ENCODE results near the gene E2F3.
"Not testable (repeated sequence)": the region's sequence is repeated elsewhere in the genome, so short reads cannot be mapped to it uniquely, and the experiment has no call there.

Gene E2F3

DNA sequence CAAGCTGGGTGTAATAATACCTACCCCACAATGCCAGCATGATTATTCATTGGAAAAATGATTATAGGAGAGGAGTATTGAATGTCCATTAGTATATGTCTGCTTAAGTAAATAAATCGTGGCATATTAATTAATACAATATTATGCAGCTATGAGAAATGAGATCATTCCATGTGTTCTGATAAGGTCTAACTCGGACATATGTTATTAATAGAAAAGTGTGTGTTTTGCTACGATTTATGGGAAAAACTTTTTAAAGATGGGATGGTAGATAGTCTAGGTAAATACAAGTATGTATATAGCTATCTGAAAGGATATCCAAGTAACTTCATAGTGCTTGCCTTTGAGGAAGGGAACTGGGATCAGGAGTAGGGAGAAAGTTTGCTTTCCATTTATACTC lies 71.1 kb downstream of the E2F3 start:
- DNase-seq: no peak

GRCh38 chr6:20473518-20473917 lies 71.8 kb downstream of the E2F3 start:
- DNase-seq: no peak

DNA sequence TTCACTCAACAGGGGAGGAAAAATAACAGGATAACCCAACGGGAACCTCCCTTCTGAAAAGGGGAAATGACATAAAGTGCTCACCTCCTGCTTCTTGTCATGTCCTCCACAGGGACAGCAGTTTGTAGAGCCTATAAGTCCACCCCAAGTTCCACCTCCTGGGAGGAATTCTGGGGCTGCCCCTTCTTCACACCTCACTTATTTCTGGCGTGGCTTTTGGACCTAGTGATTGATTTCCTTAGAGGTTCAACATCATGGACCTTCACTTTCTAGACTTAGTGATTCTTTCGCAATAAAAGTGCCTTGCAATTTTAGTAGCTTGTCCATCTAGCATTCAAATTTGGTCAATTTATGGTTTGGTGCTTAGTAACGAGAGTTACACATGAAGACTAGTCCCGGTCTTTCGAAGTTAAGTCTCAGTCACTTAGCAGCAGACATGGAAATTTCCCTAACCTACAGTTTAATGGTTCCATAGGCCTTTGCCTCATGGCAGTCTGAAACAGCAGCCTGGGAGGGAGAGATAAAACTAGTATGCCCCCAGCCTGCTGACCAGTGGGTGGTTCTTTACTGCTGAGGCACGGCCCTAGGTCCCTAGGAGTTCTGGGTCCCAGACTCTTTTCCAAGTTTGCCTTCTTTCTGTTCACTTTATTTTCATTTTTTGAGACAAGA lies 73.3 kb downstream of the E2F3 start:
- no peak for DNase-seq

DNA sequence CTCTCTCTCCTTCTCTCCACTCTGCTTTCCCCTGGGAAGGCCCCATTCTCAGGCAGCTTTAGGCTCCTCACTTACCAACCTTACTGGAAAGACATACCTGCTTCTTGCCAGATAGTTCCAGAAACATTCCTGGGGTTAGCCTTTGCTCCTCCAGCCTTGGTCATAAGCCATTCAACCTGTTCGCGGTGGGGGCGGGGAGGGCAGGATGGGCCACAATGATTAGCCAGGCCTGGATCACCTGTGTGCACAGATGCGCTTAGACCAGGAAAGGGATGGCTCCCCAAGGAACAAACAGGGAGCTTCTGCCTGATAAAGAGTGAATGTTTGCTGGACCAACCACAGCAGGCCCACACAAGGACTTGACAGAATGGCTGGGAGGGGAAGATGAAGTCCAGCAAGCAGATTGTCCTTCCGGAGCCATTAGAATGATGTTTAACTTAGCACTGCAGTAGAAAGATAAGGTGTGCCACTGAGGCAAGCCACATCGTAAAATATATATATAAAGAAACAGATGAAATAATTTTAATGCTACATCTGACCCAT lies 74.9 kb downstream of the E2F3 start:
- no peak for DNase-seq

- DNase-seq: no peak
Measured at GRCh38 chr6:20477485-20477884, 75.8 kb downstream of the E2F3 start.

DNA sequence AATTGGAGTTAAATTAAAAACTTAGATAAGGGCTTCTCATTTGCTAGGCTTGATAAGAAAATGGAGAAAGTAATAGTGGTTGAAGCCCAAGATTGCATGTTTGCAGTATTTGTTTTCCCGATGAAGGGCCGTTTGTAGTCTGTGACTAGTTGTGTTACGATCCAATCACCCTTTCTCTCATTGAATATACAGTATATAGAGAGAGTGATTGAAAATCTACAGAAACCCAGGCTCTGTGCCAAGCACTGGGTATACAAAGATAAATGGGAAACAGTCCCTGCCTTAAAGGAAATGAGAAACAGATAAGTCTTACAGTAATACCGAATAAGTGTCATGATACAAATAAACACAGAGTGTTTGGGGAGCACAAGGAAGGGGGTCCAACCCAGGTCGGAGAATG lies 77.4 kb downstream of the E2F3 start:
- DNase-seq: peak; percentile 46

DNA sequence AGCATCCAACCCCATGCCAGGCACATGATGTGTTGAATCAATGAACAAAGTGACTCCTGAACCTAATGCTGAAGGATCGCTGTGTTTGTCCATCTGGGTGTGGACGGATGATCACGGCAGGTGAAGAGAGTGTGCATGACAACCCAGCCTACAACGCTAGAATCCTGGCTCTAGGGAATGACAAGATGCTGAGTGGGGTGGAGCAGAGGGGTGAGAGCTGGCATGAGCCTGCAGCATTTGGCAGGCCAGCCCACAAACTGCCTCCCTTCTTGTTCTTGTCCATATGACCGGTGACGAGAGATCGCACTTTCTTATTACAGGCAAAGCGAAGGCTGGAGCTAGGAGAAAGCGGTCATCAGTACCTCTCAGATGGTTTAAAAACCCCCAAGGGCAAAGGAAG lies 77.8 kb downstream of the E2F3 start:
- peak; percentile 89 for DNase-seq

DNA sequence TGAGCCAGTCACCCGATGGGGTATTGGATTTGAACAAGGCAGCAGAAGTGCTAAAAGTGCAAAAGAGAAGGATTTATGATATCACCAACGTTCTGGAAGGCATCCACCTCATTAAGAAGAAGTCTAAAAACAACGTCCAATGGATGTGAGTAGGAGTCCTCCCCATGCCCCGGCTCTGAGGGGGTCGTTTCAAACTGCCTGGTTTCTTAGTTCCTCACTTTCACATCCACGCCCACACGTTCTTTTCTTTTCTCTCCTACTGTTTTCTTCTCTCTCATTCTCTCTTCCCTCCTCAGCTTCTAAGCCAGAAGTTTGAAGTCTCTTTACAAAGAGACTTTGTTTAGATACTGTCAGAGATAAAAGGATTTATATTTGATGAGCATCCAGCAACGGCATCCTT lies 79.6 kb downstream of the E2F3 start:
- DNase-seq: no peak

- no peak for DNase-seq
Measured at GRCh38 chr6:20483887-20484497, 82.3 kb downstream of the E2F3 start.

DNA sequence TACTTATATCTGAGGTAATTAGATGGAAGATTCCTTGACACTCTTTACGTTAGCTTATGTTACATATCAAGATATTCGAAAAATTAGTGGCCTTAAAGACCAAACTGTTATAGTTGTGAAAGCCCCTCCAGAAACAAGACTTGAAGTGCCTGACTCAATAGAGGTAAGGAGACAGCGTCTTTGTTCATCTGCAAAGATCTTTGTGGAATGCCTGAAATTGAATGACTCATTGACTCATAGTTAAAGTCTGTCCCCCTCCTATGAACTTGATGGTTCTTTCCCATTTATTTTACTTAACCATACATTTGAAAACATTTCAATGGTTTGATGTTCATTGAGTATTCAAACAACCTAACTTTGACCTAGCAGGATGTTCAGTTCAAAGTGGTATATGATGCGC lies 85.0 kb downstream of the E2F3 start:
- no peak for DNase-seq

- DNase-seq: no peak
Measured at GRCh38 chr6:20487669-20488375, 86.1 kb downstream of the E2F3 start.

DNA sequence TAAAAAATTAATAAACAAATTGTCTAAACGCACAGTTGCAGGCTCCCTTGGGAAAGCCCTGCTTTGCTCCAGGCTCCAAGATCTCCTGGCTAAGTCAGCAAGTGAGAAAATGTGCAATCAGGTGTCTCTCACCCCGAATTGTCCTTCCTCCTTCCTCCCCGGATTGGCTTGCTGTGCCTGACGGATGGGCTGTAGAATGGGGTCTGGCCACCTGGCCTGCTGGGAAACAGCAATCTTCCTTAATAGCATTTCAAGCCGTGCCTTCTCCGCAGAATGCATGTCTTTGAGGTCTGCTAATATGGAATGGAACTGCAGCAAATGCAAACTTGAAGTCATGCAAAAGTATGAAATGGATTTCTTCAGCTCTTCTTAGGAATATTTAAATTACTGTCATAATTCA lies 88.9 kb downstream of the E2F3 start:
- no peak for DNase-seq

- DNase-seq: no peak
Measured at GRCh38 chr6:20492099-20492498, 90.4 kb downstream of the E2F3 start.

- DNase-seq: peak; percentile 80
Measured at GRCh38 chr6:20497216-20498040, 95.7 kb downstream of the E2F3 start.

- no peak for DNase-seq
Measured at GRCh38 chr6:20498041-20498385, 96.3 kb downstream of the E2F3 start.

GRCh38 chr6:20509212-20509611 lies 107.5 kb downstream of the E2F3 start:
- peak; percentile 32 for DNase-seq

DNA sequence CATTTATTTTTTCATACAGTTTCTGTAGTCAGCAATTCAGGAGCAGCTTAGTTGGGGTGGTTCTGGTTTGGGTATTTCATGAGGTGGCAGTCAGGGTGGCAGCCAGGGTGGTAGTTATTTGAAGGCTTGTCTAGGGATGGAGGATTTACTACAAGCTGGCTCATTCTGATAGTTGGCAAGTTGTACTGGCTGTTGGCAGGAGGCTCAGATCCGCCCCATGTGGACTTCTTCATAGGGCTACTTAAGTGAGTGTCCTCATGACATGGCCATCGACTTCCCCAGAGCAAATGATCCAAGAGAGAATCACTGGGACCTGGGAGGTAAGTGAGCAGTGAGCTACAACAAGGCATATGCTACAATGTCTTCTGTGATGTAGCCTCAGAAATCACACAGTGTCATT lies 110.2 kb downstream of the E2F3 start:
- peak; percentile 52 for DNase-seq

- DNase-seq: not testable (repeated sequence)
Measured at GRCh38 chr6:20525208-20525607, 123.5 kb downstream of the E2F3 start.

DNA sequence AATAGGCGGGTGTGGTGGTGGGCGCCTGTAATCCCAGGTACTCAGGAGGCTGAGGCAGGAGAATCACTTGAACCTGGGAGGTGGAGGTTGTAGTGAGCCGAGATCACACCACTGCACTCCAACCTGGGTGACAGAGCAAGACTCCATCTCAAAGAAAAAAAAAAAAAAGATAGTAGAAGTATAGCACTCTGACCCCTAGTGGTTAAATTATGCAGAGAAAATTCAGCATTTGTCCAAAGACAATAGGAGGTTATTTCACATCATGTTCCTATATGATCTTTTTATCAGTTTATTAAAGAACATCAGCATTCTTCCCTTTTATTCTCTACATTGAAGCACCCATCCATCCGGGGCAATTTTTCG lies 127.4 kb downstream of the E2F3 start:
- peak; percentile 57 for DNase-seq

- DNase-seq: no peak
Measured at GRCh38 chr6:20532881-20533280, 131.2 kb downstream of the E2F3 start.

GRCh38 chr6:20533746-20534294 lies 132.1 kb downstream of the E2F3 start:
- no peak for DNase-seq

DNA sequence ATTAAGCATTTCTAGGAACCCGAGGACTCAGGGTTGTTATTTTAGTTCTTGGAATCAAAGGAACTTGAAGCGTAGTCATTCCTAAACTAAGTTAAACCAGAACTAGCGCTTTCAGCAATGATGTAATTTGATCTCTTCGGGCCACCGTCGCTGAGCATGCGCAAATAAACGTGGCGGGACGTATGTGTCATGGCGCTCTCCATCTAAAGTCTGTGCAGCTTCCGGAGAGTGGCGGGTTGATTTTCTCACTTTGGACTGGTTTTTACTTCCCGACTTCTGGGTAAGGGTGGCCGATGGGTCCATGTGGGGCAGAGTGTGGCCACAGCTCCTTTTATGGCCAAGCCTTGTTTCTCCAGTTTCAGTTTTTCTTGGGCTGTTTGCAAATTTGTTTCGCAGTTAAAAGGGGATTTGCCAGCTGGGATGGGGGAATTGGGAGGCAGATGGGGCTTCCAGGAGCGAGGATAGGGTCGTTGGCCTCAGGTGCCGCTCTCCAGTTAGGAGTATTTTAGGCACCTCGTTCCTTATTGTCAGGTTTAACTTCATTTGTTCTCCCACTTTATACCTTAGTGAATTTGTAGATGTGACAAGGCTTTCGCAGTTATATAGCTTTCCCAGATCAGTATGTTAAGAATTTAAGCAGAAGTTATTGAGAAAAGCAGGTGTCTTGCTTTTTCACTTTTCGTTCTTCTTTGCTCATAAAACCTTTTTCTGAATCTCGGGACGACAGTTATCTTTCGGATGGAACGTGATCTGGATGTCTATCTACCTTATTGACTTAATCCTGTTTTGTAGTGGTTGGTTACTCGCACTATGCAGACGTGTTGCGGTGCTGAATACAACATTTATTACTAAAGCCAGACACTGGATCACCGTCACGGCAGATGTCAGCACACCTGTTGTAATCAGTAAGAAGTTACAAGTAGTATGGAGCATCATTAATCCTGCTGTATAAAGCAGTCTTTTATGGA lies 132.9 kb downstream of the E2F3 start, which contains the start of gene CDKAL1:
Gene CDKAL1, plus strand, starts transcription at position 163 of the 968 bp plus-strand sequence. CDS start 11,894 bp downstream, outside the sequence.
- DNase-seq: peak; percentile 92
